Transverse colon (tissue), 4 donors: ENCODE measurements around the gene TRIL.

Experiments used
- CTCF ChIP-seq, 5 experiments: fragments of 200-600 bp in 3 of 5; fragments of 450-650 bp in 2 of 5; sonication (generic) in 3 of 5; IDR thresholded peaks; 1 replicate in 2 of 5; 2 replicates in 3 of 5; pipeline ENCODE4 v1.5.1; 2016 to 2017; ENCODE audit warnings: antibody characterized with exemption in 5 of 5, inconsistent platforms in 3 of 5, mild to moderate bottlenecking in 2 of 5, moderate library complexity in 1 of 5
- EP300 ChIP-seq: sonication (generic); formaldehyde crosslinking; IDR thresholded peaks from one replicate; pipeline ENCODE4 v1.6.1; 2017; ENCODE audit warnings: antibody characterized with exemption, low read depth
- POLR2A ChIP-seq: fragments of 450-650 bp; IDR thresholded peaks from one replicate; pipeline ENCODE4 v1.6.1; 2016; ENCODE audit warnings: antibody characterized with exemption, mild to moderate bottlenecking, moderate library complexity
- POLR2AphosphoS5 ChIP-seq, 3 donors: sonication (generic); formaldehyde crosslinking; IDR thresholded peaks; one replicate each; pipeline ENCODE4 v1.6.1; 2016; ENCODE audit warnings: antibody characterized with exemption in 3 of 3

GRCh38 chr7:28921822-28922221 is 36.3 kb downstream of the TRIL start:
- TF ChIP-seq CTCF (IDR thresholded peaks at IDR 0.05), result peak; percentile 86 to 92 (median 88)
- no peak for TF ChIP-seq POLR2A
- TF ChIP-seq POLR2AphosphoS5 (IDR thresholded peaks at IDR 0.05), result no peak
- no peak for TF ChIP-seq EP300
